NCI-H2029 (cell line): ENCODE results near the gene SCAF8.
A peak's percentile ranks its signal among the peaks of the same experiment; 100 is the strongest.
"Not testable (repeated sequence)": the region's sequence is repeated elsewhere in the genome, so short reads cannot be mapped to it uniquely, and the experiment has no call there.

Experiments used
- DNase-seq: peaks from one replicate; lab custom pipeline; 2025; lab: John Stamatoyannopoulos, UW

The SCAF8 gene

DNA sequence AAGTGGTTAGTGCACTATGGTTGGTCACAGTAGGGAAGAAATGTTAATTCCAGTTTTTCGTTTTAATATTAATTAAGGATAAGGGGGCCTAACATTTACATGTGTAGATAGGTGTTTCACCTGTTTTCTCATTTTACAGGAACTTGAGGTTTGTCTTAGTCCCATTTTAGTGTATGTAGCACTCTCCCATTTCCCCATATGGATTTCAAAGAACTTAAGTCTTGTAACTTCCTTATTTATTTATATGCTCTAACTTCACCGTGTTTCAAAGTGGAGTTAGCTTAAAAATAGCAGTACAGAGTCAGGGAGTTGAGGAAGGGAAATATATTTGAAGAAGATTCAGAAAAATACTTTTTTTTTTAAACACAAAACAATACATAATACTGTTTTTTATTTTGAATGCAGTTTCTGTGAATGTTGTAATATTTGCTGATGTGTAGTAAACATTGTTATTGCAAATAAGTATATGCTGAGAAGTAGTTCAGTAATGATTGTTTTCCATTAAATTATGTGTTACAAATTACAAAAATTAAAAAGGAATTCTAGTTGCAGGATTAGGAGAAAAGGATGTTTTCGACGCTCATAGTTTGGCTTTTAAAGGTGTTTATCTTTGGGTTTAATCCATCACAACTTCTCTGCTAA, 3.5 kb downstream of the SCAF8 start:
- no peak for DNase-seq

GRCh38 chr6:154737424-154737823, 4.2 kb downstream of the SCAF8 start:
- no peak for DNase-seq

GRCh38 chr6:154738551-154738961, 5.3 kb downstream of the SCAF8 start:
- no peak for DNase-seq

GRCh38 chr6:154740658-154741057, 7.4 kb downstream of the SCAF8 start:
- DNase-seq: no peak

DNA sequence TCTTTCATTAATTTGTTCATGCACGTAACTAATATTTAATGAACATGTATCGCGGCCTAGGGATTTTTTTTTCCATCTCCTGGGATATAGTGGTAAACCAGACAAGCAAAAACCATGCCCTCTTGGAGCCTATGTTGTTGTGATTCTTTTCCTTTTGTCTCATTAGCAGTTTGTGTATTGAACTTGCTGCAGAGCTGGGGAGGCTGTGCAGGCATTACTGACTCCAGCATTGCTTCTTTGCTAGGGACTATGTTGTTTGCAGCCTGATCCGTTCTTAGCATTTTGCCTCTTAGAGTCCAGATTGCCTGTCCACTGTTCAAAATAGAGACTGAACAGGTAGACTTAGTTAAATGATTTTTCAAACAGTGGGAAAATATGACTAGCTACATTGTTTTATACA, 9.7 kb downstream of the SCAF8 start:
- DNase-seq: no peak

DNA sequence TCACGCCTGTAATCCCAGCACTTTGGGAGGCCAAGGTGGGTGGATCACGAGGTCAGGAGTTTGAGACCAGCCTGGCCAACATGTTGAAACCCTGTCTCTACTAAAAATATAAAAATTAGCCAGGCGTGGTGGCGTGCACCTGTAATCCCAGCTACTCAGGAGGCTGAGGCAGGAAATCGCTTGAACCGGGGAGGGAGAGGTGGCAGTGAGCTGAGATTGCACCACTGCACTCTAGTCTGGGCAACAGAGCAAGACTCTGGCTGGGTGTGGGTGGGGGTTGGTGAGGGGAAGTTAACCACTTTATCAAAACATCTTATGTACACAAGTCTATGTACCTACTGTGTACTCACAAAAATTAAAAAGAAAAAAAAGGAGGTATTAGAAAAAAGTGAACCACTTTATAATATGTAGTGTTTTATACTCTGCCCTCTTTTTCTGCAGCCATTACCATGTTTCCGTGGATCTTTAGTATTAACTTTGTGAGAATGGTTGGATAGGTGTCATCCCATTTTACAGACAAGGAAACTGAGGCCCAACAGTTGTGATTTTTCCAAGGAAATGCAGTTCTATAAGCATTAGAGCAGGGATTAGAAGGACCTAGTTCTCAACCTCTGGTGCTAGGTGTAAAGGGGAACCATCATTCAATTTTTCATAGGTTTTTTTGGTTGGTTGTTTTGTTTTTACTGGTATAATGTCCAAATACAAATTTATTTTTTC, 11.0 kb downstream of the SCAF8 start:
- DNase-seq: not testable (repeated sequence)

DNA sequence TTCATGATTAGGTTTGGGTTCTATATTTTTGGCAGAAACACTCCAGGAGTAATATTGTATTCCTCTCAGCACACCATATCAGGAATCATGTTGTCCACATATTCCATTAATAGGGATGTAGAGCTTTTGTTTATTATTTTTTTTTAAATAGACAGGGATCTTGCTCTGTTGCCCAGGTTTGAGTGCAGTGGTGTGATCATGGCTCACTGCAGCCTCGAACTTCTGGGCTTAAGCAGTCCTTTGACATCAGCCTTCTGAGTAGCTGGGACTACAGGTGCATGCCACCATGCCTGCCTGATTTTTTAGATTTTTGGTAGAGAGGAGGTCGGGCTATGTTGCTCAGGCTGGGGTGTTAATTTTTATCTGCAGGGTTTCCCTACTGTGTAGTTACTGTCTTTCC, 12.0 kb downstream of the SCAF8 start:
- DNase-seq: no peak

- no peak for DNase-seq
These were observed 16.1 kb downstream of the SCAF8 start for GRCh38 chr6:154749341-154749740.

DNA sequence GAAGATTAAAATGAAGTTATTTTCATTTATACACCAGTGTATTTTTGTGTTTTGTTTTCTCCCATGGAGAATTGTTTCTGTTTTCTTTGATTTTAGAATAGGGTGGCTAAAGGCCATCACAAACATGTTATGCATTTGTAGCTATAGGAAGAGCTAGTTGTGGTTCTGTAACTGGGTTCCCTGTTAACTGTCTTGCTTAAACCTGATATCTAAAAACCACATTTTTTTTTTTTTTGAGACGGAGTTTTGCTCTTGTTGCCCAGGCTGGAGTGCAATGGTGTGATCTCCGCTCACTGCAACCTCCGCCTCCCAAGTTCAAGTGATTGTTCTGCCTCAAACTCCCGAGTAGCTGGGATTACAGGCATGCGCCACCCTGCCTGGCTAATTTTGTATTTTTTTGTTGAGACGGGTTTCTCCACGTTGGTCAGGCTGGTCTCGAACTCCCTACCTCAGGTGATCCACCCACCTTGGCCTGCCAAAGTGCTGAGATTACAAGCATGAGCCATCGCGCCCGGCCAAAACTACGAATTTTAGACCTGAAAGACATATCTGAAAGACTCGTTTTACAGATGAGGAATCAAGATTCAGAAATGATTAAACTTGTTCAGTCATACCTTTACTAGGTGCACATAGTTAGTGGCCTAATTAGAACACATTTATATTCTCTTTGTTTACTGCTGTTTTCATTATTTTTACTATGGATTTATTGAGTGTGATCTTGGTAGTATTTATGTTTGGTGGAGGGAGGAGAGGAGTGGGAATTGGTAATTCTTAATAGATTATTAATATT, 18.0 kb downstream of the SCAF8 start:
- no peak for DNase-seq

- DNase-seq: no peak
These were observed 18.8 kb downstream of the SCAF8 start for GRCh38 chr6:154752022-154752421.

- DNase-seq: no peak
These were observed 20.9 kb downstream of the SCAF8 start for GRCh38 chr6:154754152-154754551.

DNA sequence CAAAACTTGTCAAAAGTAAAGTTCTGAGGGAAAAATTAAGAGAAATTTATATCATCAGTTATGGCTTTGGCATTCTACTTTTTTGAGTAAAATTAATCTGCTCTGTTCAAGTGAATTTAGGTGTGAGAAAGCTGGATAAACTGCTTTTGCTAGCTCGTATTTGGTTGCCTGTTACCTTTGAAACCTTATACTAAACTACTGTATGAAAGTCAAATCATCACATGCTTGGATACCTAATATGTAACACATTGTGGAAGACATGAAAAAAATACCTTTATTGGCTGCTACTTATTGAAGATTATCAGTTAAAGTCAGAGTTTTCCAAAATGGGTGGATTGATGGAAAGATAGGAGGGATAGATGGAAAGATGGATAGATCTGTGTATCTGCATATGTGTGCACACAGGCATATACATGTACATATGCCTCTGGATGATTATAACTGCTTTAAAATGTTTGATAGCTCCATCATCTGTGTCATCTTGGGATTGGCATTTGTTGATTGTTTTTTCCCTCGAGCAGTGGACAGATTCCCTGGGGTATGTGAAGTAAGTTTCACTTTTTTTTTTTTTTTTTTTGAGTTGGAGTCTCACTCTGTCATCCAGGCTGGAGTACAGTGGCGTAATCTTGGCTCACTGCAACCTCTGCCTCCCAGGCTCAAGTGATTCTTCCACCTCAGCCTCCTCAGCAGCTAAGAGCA, 24.3 kb downstream of the SCAF8 start:
- DNase-seq: no peak

GRCh38 chr6:154758125-154758524, 24.9 kb downstream of the SCAF8 start:
- DNase-seq: no peak

DNA sequence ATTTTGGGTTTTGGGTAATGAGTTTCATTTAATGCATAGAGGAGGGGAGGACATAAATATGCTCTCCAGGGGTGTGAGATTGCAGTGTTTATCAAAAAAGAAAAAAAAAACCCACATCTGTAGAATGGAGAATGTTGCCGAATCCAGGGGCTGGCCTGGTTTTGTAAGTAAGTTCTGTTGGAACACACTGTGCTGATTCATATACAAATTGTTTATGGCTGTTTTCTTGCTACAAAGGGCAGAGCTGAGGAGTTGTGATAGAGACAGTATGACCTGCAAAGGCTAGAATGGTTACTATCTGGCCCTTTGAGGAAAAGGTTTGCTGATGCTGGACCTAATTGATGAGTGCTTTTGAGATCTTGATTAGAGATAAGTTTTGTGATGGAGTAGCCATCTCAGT, 30.4 kb downstream of the SCAF8 start:
- DNase-seq: no peak

GRCh38 chr6:154765273-154765672, 32.1 kb downstream of the SCAF8 start:
- DNase-seq: no peak

GRCh38 chr6:154766288-154766687, 33.1 kb downstream of the SCAF8 start:
- DNase-seq: no peak

DNA sequence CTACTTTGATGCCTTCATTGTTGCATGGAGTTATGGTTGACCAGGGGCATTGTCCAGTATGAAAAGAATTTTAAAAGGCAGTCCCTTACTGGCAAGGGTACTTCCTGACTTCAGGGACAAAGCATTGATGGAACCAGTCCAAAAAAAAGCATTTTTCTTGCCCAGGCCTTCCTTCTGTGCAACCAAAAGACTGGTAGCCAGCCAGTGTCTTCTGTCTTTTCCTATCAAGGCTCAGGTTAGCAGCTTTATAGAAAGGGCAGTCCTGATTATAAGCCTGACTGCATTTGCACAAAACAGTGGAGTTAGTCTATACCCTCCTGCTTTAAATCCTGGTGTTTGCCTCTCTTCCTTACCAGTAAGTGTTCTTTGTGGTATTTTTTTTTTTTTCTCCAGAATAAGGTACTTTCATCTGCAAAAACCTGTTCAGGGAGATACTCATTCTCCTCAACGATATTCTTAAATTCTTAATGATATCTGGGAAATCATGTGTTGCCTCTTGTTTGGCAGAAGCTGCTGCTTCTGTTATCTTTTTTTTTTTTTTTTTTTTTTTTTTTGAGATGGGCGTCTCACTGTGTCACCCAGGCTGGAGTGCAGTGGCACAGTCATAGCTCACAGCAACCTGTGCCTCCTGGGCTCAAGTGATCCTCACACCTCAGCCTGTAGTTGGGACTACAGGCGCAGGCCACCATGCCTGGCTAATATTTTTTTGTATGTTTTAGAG, 33.9 kb downstream of the SCAF8 start:
- DNase-seq: peak; percentile 6

DNA sequence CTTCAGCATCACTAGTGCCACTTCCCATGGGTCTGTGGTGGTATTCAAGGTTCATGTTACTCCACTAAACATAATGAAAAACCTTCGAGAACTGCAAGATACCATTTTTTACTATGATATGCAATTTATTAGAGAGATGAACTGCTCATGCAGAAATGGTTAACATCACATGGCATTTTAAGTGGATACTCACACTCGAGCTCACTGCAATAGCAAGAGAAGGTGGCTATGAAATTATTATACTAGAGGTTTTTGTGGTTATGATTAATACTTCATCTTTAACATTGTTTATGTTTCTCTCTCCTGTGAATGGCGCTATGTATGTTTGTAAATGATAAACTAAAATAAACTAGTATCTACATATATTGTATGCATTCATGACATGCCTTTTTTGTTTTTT, 35.1 kb downstream of the SCAF8 start:
- DNase-seq: no peak

- no peak for DNase-seq
These were observed 40.4 kb downstream of the SCAF8 start for GRCh38 chr6:154773610-154774089.

- not testable (repeated sequence) for DNase-seq
These were observed 45.9 kb downstream of the SCAF8 start for GRCh38 chr6:154779157-154779556.

DNA sequence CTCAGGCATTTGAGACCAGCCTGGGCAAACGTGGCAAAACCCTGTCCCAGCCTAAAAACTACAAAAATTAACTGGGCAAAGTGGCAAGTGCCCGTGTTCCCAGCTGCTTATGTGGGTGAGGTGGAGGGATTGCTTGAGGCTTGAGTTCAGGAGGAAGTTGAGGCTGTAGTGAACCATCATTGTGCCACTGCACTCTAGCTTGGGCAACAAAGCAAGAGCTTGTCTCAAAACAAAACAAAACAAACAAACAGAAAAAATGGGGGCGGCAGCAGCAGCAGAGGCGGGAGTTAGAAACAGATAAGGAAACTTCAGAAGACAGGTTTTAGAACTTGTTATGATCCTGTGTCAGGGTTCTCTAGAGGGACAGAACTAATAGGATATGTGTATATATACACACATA, 49.0 kb downstream of the SCAF8 start:
- DNase-seq: no peak

DNA sequence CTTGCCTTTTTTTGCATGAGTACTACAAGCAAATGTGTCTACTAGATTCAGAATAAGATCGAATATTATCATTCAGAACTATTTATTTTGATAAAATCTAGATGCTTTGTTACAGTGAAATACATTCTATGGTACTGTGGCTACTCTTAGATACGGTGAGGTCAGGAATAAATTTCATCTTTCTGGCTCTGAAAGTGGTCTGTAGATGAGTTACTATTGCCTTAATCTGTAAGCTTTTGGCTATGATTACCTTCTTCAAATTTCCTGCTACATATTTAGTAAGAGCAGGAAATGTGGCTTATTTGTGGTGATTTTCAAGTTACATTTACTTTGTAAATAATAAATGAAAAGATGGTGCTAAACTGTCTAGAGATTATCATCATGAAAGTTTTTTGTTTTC, 50.0 kb downstream of the SCAF8 start:
- no peak for DNase-seq
